ENCODE measurements around the gene TMEM208.

- TF ChIP-seq EZH2phosphoT487 (IDR thresholded peaks at IDR 0.05; ENCODE audit: insufficient read depth, low read depth), result no peak
- no peak for TF ChIP-seq EZH2 (IDR thresholded peaks at IDR 0.05; ENCODE audit: insufficient read depth, poor library complexity, severe bottlenecking)
Observed at GRCh38 chr16:67254801-67255552, 28.0 kb downstream of the TMEM208 start.
